Hepatocyte (in vitro differentiated cells): ENCODE data around the gene BEND3.

Experiments used
- EZH2 ChIP-seq: fragments of 200-600 bp; sonication (generic); IDR thresholded peaks from 2 replicates; pipeline ENCODE4 v1.6.1; 2016; ENCODE audit warnings: antibody characterized with exemption, mild to moderate bottlenecking, borderline replicate concordance
- TF ChIP-seq, protein P1 (sequence below): fragments of 200-600 bp; sonication (generic); IDR thresholded peaks from 2 replicates; pipeline ENCODE4 v1.5.1; 2016; ENCODE audit warnings: antibody characterized with exemption, mild to moderate bottlenecking; ENCODE audit not compliant: poor library complexity

DNA sequence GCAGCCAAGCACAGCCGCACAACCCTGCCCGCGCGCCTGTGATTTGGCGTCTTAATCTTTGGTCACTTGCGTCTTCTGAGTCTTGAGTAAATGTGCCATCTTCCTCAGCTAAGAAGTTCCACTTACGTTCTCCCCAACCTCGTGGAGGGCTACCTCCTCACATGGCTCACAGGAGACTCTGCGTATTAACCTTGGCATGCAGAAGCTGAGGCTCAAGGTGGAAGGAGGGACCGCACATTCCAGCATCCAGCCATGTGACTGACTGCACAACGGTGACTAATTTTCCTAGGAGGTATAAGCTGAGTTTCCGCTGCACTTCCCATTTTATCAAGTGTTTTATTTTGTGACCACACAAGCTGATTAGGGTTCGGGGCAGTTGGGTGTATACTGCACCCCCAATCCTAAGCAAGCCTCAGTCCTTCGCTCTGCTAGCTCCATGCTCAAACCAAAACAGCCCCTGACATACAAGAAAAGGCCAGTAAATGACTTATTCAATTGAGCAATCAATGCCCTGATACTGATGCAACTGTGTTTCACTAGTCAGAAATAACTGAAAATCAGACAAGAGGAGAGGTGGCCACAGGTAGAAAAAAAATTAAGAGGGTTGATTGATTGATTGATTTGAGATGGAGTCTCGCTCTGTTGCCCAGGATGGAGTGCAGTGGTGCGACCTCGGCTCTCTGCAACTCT lies 7.0 kb downstream of the BEND3 start:
- no peak for TF ChIP-seq EZH2
- TF ChIP-seq, protein P1, sequence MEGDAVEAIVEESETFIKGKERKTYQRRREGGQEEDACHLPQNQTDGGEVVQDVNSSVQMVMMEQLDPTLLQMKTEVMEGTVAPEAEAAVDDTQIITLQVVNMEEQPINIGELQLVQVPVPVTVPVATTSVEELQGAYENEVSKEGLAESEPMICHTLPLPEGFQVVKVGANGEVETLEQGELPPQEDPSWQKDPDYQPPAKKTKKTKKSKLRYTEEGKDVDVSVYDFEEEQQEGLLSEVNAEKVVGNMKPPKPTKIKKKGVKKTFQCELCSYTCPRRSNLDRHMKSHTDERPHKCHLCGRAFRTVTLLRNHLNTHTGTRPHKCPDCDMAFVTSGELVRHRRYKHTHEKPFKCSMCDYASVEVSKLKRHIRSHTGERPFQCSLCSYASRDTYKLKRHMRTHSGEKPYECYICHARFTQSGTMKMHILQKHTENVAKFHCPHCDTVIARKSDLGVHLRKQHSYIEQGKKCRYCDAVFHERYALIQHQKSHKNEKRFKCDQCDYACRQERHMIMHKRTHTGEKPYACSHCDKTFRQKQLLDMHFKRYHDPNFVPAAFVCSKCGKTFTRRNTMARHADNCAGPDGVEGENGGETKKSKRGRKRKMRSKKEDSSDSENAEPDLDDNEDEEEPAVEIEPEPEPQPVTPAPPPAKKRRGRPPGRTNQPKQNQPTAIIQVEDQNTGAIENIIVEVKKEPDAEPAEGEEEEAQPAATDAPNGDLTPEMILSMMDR = no peak
